ENCODE results near the gene EIF3J. TPM values are rescaled to one million over a fixed set of nuclear protein-coding genes. Genes with fewer than 3 reads are reported as not detected.
A peak's percentile ranks its signal among the peaks of the same experiment; 100 is the strongest.
"Not testable (repeated sequence)": the region's sequence is repeated elsewhere in the genome, so short reads cannot be mapped to it uniquely, and the experiment has no call there.

Gene EIF3J
- polyA plus RNA-seq, 1 of the 3 experiments (the other 2 are of a cell fraction) = 23.8 TPM

GRCh38 chr15:44529864-44530604 lies 6.9 kb upstream of the EIF3J start:
- no peak overlapping the region for H3K4me3 ChIP-seq (ENCODE audit: low read depth in 2 of 2, low read length in 1 of 2)
- no peaks in the 10 kb centered on the region for H3K9me2 ChIP-seq
- no peak overlapping the region for H3K27ac ChIP-seq (ENCODE audit: low read depth in 2 of 2, low read length in 1 of 2)
- no peak overlapping the region for H3K9ac ChIP-seq
- H3K27me3 ChIP-seq (ENCODE audit: insufficient read depth) = no peaks in the 10 kb centered on the region
- CTCF ChIA-PET = interaction anchor here (0.7 to 1.2 kb wide), 2 partner anchors 9 to 16 kb away, joined by 4 read pairs; no protein-coding TSS in a partner anchor
- H4K20me1 ChIP-seq (ENCODE audit: insufficient read depth) = no peaks in the 10 kb centered on the region
- H3F3A ChIP-seq (replicated peaks; ENCODE audit: insufficient read depth) = peaks cover 26% of the 10 kb centered on the region
- no peaks in the 10 kb centered on the region for H3K9me3 ChIP-seq
- DNase-seq = no peak
- POLR2A ChIA-PET = no interaction called here
- H3K79me2 ChIP-seq (ENCODE audit: insufficient read depth) = peaks cover 6% of the 10 kb centered on the region; the same call in 1 of the 2 replicates
- no peak overlapping the region for H3K4me2 ChIP-seq
- H3K4me1 ChIP-seq (ENCODE audit: control insufficient read depth in 1 of 2, insufficient read depth in 2 of 2, low read depth in 1 of 2, low read length in 1 of 2) = peaks cover 0 to 2% of the 10 kb centered on the region in 2 experiments; a peak in 1 of 4 replicates
- H2AFZ ChIP-seq (ENCODE audit: low read depth) = no peak overlapping the region
- WGBS (ENCODE audit: low lambda C conversion rate) = 93% methylated on average over 10 of the region's 10 CpGs
- TF ChIP-seq POLR2AphosphoS5 (IDR thresholded peaks at IDR 0.05; ENCODE audit: low read depth, low read length) (no peak), MXI1 (IDR thresholded peaks at IDR 0.05; ENCODE audit: low read depth, low read length) (no peak), GATA2 (CRISPR knock-in tag; IDR thresholded peaks at IDR 0.05) (no peak), TCF12 (IDR thresholded peaks at IDR 0.05) (no peak), RFX5 (IDR thresholded peaks at IDR 0.05; ENCODE audit: low read length) (no peak), RCOR1 (IDR thresholded peaks at IDR 0.05; ENCODE audit: low read length) (no peak), IRF3 (IDR thresholded peaks at IDR 0.05; ENCODE audit: low read depth, low read length) (no peak), USF1 (IDR thresholded peaks at IDR 0.05; ENCODE audit: borderline replicate concordance, low read depth) (no peak)
- peaks cover 26 to 40% of the 10 kb centered on the region in 2 experiments for H3K36me3 ChIP-seq (replicated peaks in 1 of 2; ENCODE audit: control insufficient read depth in 1 of 2, insufficient read depth in 2 of 2, low read length in 1 of 2)

- Histone ChIP-seq H3K9ac (no peak overlapping the region), H4K20me1 (ENCODE audit: insufficient read depth) (no peaks in the 10 kb centered on the region), H3K9me2 (no peaks in the 10 kb centered on the region), H3K9me3 (no peaks in the 10 kb centered on the region), H2AFZ (ENCODE audit: low read depth) (no peak overlapping the region), H3K4me2 (no peak overlapping the region), H3K36me3 (replicated peaks in 1 of 2; ENCODE audit: control insufficient read depth in 1 of 2, insufficient read depth in 2 of 2, low read length in 1 of 2) (peaks cover 22 to 34% of the 10 kb centered on the region in 2 experiments), H3F3A (replicated peaks; ENCODE audit: insufficient read depth) (peaks cover 20% of the 10 kb centered on the region), H3K27ac (ENCODE audit: low read depth in 2 of 2, low read length in 1 of 2) (no peak overlapping the region), H3K79me2 (ENCODE audit: insufficient read depth) (peaks cover 8% of the 10 kb centered on the region), H3K4me3 (ENCODE audit: low read depth in 2 of 2, low read length in 1 of 2) (no peak overlapping the region), H3K27me3 (ENCODE audit: insufficient read depth) (no peaks in the 10 kb centered on the region), H3K4me1 (ENCODE audit: control insufficient read depth in 1 of 2, insufficient read depth in 2 of 2, low read depth in 1 of 2, low read length in 1 of 2) (peaks cover 0 to 8% of the 10 kb centered on the region in 2 experiments; a peak in 1 of 4 replicates)
- ChIA-PET CTCF (interaction anchor here (0.7 kb wide), 1 partner anchor 15 kb away, joined by 4 read pairs; no protein-coding TSS in a partner anchor), POLR2A (no interaction called here)
- DNase-seq = no peak
- 97% methylated on average over 3 of the region's 3 CpGs for WGBS (ENCODE audit: low lambda C conversion rate)
- TF ChIP-seq POLR2AphosphoS5 (IDR thresholded peaks at IDR 0.05; ENCODE audit: low read depth, low read length) (no peak), JUND (IDR thresholded peaks at IDR 0.05) (0 out of 2 replicates have a peak, but pooled peaks have one; percentile 3)
Observed at GRCh38 chr15:44530653-44531052, 6.3 kb upstream of the EIF3J start.

GRCh38 chr15:44532275-44532674 lies 4.7 kb upstream of the EIF3J start:
- H3K9ac ChIP-seq; H3K27ac ChIP-seq (ENCODE audit: low read depth in 2 of 2, low read length in 1 of 2); H3K9me2 ChIP-seq; H3K9me3 ChIP-seq; DNase-seq; POLR2A ChIA-PET; H2AFZ ChIP-seq (ENCODE audit: low read depth); H3K27me3 ChIP-seq (ENCODE audit: insufficient read depth); H4K20me1 ChIP-seq (ENCODE audit: insufficient read depth); H3K4me2 ChIP-seq; H3K4me3 ChIP-seq (ENCODE audit: low read depth in 2 of 2, low read length in 1 of 2): not testable (repeated sequence)
- WGBS (ENCODE audit: low lambda C conversion rate) = 93% methylated on average over 5 of the region's 5 CpGs
- Histone ChIP-seq H3K79me2 (ENCODE audit: insufficient read depth) (peaks cover 15% of the 10 kb centered on the region), H3F3A (replicated peaks; ENCODE audit: insufficient read depth) (peaks cover 26% of the 10 kb centered on the region), H3K4me1 (ENCODE audit: control insufficient read depth in 1 of 2, insufficient read depth in 2 of 2, low read depth in 1 of 2, low read length in 1 of 2) (peaks cover 0 to 11% of the 10 kb centered on the region in 2 experiments; a peak in 1 of 4 replicates), H3K36me3 (replicated peaks in 1 of 2; ENCODE audit: control insufficient read depth in 1 of 2, insufficient read depth in 2 of 2, low read length in 1 of 2) (peaks cover 16 to 21% of the 10 kb centered on the region in 2 experiments)
- CTCF ChIA-PET = interaction anchor here (1.1 to 1.4 kb wide), 2 partner anchors 9 to 12 kb away, joined by 3 to 5 read pairs; no protein-coding TSS in a partner anchor

Measured in SK-N-SH (cell line).